Prostate gland (tissue), 2 donors: ENCODE measurements around the gene TBC1D21.

Experiments used
- POLR2A ChIP-seq: fragments of 450-650 bp; IDR thresholded peaks from one replicate; pipeline ENCODE4 v1.6.1; 2016; ENCODE audit warnings: antibody characterized with exemption, mild to moderate bottlenecking
- TF ChIP-seq, protein P1 (sequence below), 4 experiments: fragments of 200-600 bp in 2 of 4; fragments of 450-650 bp in 2 of 4; sonication (generic) in 2 of 4; IDR thresholded peaks; 1 replicate in 3 of 4; 2 replicates in 1 of 4; pipeline ENCODE4 v1.5.1; 2016 to 2019; ENCODE audit warnings: antibody characterized with exemption in 4 of 4, mild to moderate bottlenecking in 2 of 4, moderate library complexity in 2 of 4

DNA sequence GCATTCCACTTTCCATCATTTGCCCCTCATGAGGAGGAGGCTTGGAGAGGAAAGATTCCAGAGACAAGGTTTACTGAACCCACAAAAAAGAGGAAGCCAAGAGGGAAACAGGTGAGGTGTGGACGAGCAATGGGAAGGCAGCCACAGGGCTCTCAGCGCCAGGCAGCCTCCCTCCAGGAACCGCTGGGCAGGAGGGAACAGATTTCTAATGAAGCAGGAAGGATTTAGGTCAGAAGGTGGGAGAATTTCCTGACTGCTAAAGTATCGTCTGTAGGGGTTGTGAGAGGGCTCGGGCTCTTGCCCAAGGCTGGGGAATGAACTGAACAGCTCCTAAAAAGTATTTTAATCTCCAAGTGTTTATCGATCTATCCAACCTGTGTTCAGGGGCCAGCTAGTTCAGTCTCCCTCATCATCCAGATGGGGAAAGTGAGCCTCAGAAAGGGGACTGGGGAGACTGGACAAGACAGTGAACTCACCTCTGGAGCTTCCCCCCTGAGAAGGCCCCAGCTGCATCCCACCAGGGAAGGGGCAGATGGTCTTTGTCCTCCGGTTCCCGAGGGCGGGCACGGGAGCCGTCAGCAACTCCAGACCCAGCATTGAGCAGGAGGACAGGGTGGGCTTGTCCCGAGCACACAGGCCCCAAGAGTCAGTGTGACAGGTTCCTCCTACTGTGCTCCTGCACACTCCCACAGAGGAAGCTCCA lies 63.4 kb downstream of the TBC1D21 start:
- no peak for TF ChIP-seq POLR2A
- TF ChIP-seq, protein P1, sequence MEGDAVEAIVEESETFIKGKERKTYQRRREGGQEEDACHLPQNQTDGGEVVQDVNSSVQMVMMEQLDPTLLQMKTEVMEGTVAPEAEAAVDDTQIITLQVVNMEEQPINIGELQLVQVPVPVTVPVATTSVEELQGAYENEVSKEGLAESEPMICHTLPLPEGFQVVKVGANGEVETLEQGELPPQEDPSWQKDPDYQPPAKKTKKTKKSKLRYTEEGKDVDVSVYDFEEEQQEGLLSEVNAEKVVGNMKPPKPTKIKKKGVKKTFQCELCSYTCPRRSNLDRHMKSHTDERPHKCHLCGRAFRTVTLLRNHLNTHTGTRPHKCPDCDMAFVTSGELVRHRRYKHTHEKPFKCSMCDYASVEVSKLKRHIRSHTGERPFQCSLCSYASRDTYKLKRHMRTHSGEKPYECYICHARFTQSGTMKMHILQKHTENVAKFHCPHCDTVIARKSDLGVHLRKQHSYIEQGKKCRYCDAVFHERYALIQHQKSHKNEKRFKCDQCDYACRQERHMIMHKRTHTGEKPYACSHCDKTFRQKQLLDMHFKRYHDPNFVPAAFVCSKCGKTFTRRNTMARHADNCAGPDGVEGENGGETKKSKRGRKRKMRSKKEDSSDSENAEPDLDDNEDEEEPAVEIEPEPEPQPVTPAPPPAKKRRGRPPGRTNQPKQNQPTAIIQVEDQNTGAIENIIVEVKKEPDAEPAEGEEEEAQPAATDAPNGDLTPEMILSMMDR (IDR thresholded peaks at IDR 0.05), result no peak
